NOMO-1 treated with DMSO at 0.1 percent for 48 hours (cell line): ENCODE measurements around the gene CHPT1.
A peak's percentile ranks its signal among the peaks of the same experiment; 100 is the strongest.
"Not testable (repeated sequence)": the region's sequence is repeated elsewhere in the genome, so short reads cannot be mapped to it uniquely, and the experiment has no call there.

Experiments used
- DNase-seq: peaks from one replicate; lab custom pipeline; 2025; ENCODE audit not compliant: unreplicated experiment; lab: John Stamatoyannopoulos, UW

The CHPT1 gene

DNA sequence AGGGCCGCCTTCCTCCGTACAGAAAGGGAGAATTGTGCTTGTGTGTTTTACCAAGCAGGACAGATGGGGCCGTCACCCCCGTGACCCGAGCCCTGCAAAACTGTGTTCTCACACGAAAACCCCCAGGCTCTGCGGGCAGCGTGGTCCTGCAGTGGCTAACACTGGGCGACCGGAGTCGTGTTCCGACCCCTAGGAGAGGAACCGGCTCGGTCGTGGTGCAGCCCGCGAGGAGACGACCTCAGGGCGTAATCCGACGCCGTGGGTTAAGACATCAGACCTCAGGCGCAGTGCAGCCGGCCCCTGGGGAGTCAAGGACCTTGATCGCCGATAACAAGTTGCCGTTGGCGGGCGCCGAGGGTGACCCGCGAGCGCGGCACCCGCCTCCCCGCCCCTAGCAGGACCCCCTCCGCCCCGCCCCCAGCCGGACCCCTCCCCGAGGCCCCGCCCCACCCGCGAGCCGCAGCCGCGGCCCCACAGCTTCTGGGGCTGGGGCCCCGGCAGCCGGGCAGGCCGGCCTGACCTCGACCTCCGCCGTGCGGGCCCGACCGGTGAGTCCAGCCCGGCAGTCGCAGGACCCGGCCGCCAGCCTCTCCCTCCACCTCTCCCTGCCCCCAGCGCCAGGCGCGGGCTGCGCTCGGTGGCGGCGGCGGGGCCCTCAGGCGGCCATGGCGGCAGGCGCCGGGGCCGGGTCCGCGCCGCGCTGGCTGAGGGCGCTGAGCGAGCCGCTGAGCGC is at the start of gene CHPT1:
Gene CHPT1, plus strand, starts transcription at position 444 of the 733 bp plus-strand sequence. Its CDS starts 222 bp downstream, at position 666.
- DNase-seq, result peak; percentile 46

DNA sequence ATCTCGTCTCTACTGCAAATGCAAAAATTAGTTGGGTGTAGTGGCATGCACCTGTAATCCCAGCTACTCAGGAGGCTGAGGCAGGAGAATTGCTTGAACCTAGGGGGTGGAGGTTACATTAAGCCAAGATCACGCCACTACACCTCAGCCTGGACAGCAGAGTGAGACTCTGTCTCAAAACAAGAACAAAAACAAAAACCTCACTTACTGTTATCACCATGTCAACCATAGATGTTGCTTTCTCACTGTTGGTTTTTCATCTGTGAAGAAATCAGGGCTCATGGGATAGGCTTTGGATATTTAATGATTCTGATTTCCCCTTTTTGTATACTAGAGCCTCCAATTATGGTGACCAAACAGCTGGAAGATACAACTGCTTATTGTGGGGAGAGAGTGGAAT is 49.7 kb upstream of the CHPT1 start:
- DNase-seq, result no peak

DNA sequence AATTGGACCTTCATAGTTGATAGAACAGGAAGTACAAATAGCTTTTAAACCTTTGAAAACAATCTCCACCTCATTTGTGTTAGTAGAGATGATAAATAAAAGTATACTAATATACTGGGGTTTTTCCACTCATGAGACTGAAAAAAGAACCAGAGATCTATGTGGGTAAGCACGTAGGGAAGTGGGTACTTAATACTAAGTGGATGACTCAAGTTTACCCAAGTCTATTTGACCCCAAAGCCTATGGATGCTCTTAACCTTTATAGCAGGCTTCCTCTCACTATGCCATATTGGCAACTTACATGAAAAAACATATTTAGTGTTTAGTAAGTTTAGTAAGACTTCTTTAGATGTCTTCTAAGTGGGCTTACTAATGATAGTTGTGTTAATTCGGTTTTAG is 49.2 kb upstream of the CHPT1 start:
- peak; percentile 4 for DNase-seq

DNA sequence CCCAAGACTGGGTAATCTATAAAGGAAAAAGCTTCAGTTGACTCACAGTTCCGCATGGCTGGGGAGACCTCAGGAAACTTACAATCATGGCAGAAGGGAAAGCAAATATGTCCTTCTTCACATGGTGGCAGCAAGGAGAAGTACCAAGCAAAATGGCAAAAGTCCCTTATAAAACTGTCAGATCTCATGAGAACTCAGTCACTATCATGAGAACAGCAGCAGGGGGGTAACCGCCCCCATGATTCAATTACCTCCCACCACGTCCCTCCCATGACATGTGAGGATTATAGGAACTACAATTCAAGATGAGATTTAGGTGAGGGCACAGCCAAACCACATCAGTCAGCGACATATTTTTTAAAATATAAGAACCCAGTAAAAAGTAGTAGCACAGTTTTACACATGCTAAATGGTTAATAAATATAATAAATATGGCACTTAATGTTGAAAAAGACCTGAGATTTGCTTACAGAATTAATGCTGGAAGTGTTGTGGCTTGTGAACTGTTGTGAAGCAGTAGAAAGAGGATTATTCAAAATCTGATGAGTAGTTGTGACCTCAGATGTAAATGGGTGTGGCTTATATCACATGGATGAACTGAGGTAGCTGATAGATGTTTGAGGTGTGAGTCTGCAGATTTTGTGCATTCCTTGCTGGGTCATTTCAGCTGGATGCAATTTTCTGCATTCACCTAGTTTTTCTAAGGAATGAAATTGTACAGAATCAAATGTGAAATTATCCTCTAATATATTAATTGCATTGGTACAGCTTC is 46.9 kb upstream of the CHPT1 start:
- DNase-seq, result no peak

DNA sequence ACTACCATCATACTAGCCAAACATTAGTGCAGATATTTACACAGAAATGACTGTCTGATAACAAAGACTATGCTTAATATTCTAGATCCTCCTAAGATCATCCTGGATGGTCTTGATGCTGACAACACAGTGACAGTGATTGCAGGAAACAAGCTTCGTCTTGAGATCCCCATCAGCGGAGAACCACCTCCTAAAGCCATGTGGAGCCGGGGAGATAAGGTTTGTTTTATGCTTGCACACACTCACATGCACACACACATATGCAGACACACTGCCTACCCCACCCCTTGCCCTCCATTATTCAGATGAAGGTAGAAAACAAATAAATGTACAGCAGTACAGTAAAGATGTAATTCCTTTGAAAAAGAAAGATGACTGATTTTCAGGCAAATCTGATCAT is 44.4 kb upstream of the CHPT1 start:
- no peak for DNase-seq

DNA sequence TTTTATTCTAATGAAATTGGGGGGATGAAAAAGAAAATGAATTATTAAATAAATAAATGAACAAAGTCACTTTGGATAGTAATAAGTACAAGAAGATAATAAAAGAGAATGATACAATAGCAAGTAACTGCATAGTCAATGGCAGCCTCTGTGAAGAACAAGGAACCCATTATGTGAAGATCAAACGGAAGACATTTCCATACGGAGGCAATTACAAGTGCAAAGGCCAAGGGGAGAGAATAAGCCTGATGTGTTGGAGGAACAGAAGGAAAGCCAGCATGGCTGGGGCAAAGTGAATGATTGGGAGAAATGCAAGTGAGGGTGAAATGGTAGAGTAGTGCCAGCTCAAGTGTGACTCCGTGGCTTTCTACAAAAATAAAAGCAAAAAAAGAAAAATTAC is 43.9 kb upstream of the CHPT1 start:
- DNase-seq, result no peak

DNA sequence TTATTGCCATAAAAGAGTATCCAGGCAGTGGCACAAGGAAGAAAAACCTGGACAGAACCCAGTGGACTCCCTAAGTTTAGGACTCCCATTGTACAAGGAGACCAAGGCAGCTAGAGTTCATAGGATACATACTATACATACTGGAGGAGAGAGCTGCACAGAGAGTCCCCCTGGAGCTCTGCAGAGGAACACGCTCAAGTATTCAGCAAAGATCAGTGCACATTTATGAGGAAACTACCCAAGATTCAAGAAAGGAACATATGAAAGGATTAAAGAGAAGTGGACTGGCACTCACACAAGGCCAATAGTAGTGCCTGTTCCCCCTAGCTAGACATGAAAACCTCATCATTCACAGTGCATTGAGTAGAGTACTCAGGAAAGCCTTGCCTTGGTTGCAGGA is 43.0 kb upstream of the CHPT1 start:
- DNase-seq, result no peak

DNA sequence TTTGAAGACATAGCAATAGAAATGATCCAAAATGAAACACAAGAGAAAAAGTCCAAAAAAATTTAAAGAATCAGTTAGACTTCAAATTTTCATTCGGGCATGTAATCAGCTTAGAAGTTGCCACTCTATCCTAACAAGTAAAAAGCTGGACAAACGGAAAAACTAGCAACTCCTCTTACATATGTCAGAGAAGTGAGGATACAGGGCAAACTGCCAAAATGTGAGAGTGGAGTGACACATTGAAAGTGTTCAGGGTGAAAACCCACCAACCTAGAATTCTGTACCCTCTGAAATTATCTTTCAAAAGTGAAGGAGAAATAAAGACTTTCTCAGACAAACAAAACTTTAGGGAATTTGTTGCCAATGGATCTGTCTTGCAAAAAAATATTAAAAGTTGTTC is 42.0 kb upstream of the CHPT1 start:
- no peak for DNase-seq

DNA sequence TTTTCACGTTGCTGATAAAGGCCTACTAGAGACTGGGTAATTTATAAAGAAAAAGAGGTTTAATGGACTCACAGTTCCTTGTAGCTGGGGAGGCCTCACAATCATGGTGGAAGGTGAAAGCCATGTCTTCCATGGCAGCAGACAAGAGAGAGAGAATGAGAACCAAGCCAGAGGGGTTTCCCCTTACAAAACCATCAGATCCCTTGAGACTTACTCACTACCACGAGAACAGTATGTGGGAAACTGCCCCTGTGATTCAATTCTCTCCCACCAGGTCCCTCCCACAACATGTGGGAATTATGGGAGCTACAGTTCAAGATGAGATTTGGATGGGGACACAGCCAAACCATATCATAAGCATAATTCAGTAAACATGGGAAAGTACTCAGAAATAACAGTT is 36.8 kb upstream of the CHPT1 start:
- DNase-seq, result not testable (repeated sequence)

DNA sequence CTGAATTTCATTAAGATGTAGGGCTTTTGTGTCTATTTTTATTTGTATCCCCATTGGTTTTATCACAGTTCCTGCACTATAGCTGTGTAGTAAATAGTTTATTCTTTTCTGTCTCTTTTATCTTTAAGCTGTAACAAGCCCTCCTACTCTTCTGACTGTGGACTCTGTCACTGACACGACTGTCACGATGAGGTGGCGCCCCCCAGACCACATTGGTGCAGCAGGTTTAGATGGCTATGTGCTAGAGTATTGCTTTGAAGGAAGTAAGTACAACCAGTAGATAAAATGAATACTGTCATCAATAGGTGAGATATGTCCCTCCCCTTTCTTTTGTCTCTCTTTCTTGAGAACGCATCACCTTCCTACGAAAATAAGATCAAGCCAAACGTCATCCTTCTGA is 34.1 kb upstream of the CHPT1 start:
- DNase-seq, result no peak

DNA sequence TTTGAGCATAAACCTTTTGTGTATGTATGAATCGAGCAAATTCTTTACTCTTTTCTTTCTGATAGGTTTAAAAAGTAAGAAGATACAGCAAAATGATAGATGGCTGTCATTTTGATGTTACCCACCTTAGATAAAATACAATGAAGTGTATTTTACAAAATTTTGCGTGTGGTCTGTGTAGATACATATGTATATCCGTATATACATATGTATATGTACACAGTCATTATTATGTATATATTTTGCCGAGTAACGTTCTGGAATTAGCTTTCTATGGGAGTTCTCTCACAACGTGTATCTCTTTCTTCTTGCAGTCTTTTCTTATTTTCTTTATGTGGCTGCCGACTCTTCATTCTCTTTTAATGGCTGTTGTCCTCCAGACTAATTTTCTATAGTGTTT is 32.4 kb upstream of the CHPT1 start:
- no peak for DNase-seq

DNA sequence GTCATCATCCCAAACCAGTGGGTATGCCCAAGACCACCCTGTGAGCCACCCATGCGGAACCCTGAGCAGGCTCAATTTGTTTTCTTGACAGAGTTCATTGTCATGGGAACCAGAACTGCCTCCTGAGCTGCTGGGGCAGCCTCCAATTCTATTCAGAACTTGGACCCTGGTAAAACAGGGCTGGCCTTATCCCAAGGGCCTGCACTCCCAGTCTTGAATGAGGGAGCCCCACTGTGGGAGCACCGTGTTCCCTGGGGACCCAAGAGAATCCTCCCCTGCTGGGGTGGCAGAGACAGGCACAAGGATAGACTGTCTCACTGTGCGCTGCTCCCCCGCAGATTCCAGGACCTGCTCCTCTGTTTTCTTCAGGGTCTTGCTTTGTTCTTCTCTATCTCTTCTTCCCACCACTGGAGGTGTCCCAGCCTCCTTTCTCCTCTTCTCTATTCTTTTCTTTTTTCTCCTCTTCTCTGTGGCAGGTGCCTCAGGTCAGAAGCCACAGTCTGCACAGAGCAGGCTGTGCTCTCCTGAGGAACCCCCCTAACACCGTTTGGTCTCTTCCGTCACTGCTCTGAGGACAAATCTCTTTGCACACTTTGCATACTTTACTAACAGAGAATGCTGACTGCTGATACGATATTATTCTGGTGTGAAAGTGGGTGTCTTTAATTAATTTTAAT is 31.2 kb upstream of the CHPT1 start:
- DNase-seq, result no peak

DNA sequence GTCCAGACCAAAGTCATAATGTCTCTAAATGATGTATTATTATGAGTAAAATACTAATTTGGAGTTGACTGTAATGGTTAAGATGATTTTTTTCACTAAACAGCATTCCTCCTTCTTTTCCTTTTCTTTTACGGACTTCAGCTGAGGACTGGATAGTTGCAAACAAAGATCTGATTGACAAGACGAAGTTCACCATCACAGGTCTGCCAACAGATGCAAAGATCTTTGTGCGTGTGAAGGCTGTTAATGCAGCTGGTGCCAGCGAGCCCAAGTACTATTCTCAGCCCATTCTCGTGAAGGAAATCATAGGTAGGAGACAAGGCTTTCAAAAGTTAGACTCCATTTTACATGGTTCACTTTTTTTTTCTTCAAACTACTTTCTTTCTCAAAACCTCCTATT is 29.8 kb upstream of the CHPT1 start:
- no peak for DNase-seq

DNA sequence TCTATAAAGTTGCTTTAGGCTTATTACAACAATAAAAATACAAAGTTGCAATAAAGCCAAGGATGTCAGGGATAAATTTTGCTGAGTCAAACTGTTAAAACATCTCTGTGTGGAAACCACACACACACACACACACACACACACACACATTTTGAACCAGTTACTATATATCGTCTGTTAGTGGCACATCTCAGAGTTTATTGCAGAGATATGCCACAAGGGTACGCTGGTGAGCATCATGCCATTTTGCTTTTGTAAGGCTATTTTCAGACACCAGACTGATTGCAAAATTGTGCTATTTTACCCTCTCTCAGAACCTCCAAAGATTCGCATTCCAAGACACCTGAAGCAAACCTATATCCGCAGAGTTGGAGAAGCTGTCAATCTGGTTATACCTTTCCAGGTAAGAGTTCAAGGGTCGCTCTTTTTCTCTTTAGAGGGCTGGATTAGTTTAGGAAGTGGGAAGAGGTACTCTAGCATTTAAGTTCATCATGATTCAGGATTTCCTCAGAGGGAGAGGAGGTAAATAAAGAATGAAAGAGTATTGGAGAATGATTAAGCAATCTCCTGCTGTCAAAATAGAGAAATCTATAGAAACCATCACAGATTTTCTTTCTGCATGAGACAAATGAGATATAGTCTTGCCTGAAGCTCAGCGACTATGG is 27.3 kb upstream of the CHPT1 start:
- peak; percentile 82 for DNase-seq

DNA sequence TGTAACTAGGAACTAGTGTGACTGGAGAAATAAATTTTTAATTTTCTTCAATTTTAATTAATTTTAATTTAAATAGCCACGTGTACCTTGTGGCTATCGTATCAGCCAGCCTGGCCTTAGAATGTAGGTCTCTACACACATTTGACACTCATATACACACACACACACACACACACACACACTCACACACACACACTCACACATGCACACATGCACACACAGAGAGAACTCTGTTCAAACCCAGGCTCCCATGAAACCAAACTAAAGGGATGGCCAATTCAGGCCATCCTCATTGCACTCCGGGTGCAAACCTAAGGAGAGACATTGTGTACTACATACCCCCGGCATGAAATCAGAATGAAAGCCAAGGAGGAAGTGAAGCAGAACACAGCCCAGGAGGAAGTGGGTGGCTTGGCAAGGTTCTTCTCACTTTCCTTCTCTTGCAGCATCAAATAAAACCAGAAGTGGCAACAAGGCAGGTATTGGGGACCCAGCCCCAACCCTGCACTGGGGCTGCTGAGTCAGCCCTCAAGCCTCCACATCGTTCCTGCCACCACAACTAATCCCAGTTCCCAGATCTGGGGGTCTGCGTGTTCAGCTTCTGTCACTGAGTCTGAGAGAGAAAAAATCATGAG is 26.2 kb upstream of the CHPT1 start:
- peak; percentile 88 for DNase-seq

DNA sequence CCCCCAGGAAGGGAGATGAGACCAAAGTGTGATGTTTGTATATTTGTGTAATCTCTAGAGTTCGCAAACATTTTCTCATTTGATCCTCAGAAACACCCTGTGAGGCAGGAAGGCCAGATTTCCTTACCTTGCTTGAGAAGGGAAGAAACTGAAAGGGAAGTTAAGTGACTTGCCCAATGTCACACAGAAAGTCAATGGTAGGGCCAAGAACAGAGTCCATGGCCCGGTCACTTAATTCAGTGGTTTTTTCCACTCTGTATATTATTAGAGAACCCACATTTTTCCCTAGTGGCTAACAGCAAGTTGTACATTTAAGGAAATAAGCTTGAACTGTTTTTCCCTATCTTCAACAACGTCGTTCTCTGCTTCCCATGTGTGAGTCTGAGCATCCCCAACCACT is 25.6 kb upstream of the CHPT1 start:
- DNase-seq, result peak; percentile 40

DNA sequence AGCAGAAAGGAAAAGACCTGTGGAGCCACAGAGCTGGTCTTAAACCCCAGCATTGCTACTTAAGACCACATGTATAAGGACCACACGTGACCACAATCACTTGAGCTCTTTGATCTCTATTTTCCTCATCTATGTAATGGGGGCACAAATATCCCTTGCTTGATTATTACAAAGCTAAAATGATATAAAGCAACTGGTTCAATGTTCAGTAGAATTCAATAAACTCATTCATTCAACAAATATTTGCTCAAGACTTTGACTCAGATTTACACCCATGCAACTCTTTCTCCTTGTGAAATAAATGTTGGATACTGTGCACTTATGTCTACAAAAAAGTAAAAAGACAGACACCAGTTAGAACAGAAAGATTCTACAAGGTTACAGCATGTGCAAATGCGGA is 21.9 kb upstream of the CHPT1 start:
- no peak for DNase-seq

DNA sequence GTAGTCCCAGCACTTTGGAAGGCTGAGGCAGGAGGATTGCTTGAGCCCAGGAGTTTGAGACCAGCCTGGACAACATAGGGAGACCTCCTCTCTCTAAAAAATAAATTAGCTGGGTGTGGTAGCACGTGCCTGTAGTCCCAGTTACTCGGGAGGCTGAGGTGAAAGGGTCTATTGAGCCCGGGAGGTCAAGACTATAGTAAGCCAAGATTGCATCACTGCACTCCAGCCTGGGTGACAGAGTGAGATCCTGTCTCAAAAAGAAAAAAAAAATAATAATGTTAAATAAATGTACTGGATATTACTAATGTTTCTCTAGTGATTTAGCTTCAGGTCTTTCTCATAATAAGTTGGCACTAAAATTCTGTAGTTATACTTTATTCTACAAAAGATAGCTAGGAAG is 20.9 kb upstream of the CHPT1 start:
- DNase-seq, result not testable (repeated sequence)

DNA sequence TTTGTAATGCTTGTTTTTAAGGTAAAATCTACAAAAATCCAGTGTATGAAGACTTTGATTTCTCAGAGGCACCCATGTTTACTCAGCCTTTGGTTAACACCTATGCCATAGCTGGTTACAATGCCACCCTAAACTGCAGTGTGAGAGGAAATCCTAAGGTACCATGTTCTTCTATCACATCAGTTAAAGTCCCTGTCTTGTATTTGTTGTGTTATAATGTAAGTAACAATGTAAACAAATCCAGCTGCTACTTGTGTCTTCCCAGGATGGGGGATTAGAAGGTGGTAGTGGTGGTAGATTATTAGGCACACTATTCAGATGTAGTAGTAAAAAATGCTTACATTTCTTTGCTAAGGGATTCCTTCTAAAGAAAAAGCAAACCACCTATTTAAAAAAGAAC is 19.4 kb upstream of the CHPT1 start:
- no peak for DNase-seq

DNA sequence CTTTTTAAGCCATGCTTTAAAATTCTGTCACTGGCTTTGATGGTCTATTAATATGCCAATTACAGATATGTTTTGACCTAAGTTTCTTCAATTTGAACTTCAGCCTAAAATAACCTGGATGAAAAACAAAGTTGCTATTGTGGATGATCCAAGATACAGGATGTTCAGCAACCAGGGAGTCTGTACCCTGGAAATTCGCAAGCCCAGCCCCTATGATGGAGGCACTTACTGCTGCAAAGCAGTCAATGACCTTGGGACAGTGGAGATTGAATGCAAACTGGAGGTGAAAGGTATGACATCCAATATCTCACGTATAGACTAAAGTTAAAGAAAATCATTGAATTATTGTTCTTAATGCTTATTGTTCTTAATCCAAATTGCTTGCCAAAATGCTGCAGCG is 17.2 kb upstream of the CHPT1 start:
- DNase-seq, result no peak

DNA sequence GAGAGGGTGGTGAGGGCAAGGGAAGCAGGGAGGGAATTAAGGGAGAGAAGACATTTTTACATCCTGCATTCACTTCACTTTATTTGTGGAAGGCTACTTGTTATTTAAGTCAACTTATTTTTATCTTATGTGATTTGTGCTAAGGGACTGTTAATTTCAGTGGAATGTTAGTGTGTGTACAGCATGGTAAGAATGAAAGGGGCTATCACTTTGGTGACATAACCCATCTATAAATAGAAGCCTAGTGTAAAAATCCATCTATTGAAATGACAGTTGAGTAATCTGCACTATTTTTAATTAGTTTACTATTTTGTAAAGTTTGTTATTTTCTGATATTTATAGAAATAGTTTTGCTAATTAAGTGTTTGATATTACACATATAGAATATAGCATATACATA is 16.8 kb upstream of the CHPT1 start:
- no peak for DNase-seq
